ENCODE data around the gene ODAD4.

The ODAD4 gene

GRCh38 chr17:41930009-41930832, at the start of gene ODAD4:
Gene ODAD4, plus strand, starts transcription at chr17:41930617. Its CDS starts 107 bp downstream, at chr17:41930724.
- DNase-seq (ENCODE audit: low read depth) = peak; percentile 97

GRCh38 chr17:41882756-41883155, 47.7 kb upstream of the ODAD4 start:
- no peak for DNase-seq (ENCODE audit: low read depth)

DNA sequence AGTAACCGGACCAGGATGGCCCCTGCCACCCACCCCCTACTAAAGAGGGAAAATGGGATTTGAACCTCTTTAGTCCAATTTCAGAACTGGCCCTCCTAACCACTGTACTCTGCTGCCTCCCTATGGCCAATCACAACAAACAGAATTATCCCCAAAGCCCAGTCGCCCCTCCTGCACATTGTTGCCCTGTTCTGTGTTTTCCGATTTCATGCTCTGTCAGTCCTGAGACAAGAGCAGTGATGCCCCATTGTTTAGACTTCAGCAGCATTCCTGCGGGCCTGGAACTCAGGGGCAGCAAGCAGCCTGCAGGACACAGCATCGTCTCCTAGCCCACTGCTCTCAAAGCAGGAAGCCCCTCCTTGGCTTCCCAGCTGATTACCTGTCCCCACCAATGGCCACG, 44.7 kb upstream of the ODAD4 start:
- no peak for DNase-seq (ENCODE audit: low read depth)

DNA sequence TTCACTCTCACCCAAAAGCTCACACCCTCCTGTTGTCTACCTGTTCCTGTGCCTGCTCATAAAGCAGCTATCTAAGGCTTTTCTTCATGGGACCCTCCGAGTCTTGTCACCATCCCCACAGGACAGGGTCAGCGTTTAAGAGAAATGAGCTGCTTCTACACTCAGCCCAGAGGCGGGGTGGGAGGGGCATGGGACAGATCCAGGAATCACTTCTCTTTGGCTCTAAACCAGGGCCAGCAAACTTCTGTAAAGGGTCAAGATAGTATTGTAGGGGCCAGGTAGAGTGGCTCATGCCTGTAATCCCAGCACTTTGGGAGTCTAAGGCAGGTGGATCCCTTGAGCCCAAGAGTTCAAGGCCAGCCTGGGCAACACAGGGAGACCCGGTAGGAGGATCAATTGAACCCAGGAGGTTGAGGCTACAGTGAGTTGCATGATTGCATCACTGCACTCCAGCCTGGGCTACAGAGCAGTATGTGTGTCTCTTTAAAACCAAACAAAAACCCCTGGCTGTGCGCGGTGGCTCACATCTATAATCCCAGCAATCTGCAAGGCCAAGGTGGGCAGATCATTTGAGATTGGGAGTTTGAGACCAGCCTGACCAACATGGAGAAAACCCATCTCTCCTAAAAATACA, 42.0 kb upstream of the ODAD4 start:
- no peak for DNase-seq (ENCODE audit: low read depth)

- no peak for DNase-seq (ENCODE audit: low read depth)
Measured at GRCh38 chr17:41891135-41892020, 39.0 kb upstream of the ODAD4 start.

- no peak for DNase-seq (ENCODE audit: low read depth)
Measured at GRCh38 chr17:41892021-41892376, 38.4 kb upstream of the ODAD4 start.

DNA sequence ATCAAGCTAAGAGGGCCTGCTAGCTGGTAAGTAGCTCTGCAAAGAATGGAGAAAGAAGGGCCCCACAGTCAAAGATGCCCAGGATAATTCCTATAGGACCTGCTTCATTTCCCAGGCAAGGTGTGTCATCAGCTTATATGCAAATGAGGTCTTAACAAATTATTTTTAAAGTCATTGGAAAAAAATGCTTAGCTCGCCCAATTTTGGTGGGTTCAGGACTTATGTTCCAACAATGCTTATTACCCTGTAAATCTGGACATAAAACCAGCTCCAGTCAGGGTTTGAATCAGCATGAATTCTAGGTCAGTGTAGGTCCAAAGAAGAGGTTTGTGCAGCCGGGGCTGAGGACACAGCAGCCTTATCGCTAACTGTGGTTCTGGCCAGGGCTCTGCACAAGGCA, 37.0 kb upstream of the ODAD4 start:
- no peak for DNase-seq (ENCODE audit: low read depth)

GRCh38 chr17:41894791-41895331, 35.6 kb upstream of the ODAD4 start:
- DNase-seq (ENCODE audit: low read depth) = peak; percentile 54

GRCh38 chr17:41895617-41896016, 34.8 kb upstream of the ODAD4 start:
- no peak for DNase-seq (ENCODE audit: low read depth)

DNA sequence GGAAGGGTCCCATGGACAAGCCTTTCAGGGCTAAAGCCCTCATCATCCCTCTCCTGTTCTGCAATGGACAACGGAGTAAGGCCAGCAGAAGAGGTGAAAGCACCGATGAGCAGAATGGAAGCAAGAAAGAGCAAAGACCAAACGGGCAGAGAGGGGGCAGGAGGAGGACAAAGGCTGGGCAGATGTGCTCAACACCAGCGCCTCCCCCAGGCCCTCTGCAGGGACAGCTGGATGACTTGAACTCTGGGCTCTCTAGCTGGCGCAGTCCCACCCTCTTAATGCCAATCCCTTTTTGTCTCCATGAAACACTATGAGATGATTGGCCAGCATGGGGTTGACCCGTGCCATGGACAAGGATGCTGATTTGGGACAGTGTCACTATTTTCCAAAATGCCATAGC, 33.7 kb upstream of the ODAD4 start:
- no peak for DNase-seq (ENCODE audit: low read depth)

DNA sequence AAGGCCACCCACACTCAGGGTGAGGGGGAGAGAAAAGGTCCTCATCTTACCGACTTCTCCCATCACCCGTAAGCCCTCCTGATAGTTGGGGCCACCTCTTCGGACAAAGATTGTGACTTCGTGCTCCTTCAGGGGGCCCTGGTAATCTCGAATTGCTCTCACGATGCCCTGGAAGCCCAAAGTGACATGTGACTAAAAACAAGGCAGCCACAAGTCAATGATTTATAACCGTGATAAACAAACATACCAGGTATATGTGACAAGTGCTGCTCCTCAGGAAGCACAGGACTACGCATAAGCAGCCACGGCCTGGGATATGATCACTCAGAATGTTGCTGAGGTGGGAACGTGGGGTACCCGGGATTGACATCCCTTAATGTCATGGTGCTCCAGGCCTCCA, 28.8 kb upstream of the ODAD4 start:
- DNase-seq (ENCODE audit: low read depth) = no peak

DNA sequence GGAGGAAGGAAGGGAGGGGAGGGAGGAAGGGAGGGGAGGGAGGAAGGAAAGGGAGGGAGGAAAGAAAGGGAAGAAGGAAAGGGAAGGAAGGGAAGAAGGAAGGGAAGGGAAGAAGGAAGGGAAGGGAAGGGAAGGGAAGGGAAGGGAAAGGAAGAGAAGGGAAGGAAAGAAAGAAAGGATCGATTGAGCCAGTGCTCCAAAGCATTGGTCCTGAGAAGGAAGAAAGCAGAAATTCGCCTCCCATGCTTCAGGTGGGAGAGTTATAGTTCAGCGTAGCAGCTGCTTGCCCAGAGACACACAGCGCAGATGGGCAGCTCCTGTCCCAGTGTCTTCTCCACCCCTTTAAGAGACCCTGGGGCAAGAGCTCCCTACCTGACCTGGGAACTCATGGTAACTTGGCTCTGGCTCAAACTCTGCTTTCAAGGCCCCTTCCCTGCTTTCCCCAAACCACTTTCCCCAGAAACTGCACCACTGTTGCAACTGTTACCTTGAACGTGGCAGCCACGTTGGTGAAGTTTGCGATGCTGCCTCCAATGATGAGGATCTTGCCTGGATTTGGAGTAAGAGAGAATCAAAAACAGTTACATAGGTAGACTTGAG, 26.1 kb upstream of the ODAD4 start:
- DNase-seq (ENCODE audit: low read depth) = no peak

DNA sequence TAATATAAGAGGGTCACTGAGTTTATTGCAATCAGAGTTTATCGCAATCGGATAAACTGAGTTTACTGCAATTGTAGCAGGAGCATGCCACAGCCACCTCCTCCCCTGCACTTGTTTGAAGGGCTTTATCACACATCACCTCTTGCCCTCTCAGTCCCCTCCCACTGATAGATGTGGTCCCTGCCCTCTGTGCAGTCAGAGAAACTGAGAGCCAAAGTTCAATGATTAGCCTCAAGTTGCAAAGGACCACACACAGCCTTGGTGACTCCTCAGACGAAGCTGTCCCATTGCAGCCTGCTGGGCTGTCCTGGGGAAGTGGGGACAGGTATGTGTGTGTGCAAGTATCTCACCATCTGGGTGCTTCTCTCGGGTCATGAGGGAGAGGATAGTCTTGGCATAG, 25.2 kb upstream of the ODAD4 start:
- no peak for DNase-seq (ENCODE audit: low read depth)

- DNase-seq (ENCODE audit: low read depth) = no peak
Measured at GRCh38 chr17:41906465-41907184, 23.8 kb upstream of the ODAD4 start.

DNA sequence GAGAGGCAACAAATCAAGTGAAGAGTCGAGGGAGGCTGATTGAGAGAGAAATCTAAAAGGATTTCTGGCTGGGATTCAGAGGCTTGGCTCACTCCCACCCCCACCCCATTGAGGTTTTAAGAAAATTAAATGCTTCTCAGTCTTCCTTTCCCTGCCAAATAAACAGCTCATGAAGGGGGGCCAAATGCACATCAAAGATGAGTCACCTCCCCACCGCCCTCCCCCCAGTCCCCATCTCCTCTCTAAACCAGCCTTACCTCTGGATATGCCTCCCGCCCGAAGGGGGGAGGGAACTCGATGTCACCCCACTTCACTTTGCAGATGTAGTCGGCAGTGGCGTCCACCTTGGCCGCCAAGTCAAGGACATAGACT, 23.2 kb upstream of the ODAD4 start:
- DNase-seq (ENCODE audit: low read depth) = peak; percentile 62

DNA sequence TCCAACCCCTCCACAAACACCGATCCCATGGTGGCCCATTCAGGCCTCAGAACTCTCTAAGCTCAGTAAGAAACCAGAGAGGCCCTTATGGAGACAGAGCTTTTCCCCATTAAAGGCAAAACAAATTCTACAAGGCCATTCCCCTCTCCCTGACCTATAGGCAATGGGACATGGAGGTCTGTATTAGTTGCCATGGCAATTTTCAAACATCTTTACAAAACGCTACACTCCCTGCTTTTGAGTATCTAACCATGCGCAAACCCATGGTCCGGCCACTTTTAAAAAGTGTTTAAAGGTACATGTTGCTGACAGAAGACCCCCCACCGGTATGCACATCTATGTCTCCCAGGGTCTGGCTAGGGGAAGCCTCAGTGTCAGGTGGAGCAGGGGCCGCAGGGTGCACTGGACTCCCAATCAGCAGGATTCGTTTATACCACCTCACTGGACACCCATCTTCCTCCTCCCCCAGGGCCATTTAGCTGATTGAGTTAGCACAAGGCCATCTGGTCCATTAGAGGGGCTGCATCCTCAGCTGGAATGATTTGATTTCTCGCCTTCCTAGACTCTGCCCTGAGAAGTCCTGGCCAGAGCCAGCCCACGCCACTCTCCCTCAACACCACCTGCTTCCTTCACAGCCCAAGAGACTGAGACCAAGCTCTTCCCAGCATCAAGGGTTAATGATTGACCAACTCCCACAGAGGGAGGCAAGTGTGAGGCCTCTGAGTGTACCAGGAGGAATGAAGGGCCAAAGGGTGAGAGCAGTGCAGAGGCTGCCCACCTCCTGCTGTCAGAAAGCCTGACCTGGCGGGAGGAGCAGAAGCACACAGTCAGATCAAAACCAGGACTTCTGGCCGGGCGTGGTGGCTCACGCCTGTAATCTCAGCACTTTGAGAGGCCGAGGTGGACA, 22.5 kb upstream of the ODAD4 start:
- DNase-seq (ENCODE audit: low read depth) = no peak

DNA sequence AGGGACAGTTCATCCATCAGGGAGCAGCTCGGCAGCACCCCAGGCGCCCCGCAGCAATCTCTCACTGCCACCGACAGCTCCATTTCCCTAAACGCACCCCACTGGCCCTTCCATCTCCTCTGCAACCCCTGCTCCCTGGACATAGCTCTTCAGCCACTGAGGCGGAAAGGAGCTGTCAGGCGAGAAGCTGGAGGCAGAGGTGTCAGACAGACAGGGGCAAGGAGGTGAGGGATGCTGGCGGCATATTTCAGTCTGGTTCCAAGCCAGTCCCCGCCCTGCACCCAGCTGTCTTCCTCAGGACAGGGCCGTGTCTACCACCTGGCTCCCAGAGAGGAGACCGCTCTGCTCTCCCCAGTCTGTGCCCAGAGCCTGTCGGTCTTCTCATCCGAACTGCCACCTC, 21.3 kb upstream of the ODAD4 start:
- no peak for DNase-seq (ENCODE audit: low read depth)

DNA sequence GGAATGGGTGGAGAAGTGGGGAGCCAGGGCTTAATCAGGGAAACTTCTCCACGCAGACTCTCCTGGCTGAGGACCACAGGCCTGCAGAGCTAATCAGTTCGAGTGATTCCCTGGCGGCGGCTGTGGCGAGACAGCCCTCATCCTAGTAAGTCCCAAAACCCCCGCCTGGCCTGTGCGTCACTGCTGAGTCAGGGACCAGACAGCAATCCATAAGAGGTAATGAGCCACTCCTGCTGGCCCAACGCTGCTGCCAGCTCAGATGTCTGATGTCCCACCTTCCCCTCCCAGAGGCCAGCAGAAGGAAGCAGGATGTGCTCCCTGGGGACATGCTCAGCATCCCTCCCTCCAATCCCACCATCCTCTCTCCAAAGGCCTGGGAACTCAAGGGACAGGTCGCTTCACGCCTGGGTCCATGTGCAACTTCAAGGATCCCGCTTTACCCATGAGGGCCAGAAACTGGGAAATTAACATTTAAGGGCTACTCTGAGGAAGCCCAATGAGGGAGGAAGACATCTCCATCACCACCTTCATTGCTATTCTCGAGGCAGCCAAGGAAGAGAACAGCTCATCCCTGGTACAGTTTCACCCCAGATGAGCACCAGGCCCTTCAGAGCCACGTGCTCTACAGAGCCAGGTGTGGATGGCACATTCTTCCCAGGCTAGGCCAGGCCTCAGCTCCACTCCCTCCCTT, 19.6 kb upstream of the ODAD4 start:
- DNase-seq (ENCODE audit: low read depth) = peak; percentile 91

DNA sequence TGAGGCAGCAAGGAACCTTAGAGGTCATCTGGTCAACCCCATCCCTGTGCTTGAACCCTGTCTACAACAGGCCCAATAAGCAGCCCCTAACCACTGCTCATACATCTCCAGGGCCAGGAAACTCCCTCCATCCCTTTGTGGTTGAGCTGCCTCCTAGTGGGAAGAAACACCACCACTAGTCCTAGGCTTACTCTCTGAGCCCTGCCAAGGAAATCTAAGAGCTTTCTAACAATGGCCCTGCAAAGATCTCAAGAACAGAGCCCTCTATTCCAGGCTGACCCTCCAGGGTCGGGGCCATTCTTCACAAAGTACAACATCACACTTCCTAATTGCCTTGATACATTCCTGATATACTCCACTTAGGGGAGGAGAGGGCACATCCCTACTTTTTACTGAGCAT, 17.5 kb upstream of the ODAD4 start:
- no peak for DNase-seq (ENCODE audit: low read depth)

DNA sequence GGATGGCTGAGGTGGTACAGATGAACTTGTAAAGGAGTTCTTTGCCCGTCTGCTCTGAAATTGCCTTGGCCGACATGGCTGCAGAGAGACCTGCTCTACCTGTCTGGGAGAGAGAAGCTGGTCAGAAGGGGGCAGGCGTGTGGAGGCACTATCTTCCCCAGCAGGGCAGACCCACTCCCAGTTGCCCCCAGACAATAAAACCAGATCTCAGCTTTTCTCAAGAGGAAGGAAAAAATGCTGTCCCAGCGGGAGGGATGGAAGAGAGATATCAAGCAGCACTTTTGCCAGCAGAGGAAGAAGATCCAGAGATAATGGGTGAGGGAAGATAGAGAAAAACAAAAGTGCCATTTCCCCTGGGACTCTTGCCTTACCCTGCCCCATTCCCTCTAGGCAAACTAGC, 16.6 kb upstream of the ODAD4 start:
- no peak for DNase-seq (ENCODE audit: low read depth)
